ENCODE data around the gene BICRAL.

The BICRAL gene

DNA sequence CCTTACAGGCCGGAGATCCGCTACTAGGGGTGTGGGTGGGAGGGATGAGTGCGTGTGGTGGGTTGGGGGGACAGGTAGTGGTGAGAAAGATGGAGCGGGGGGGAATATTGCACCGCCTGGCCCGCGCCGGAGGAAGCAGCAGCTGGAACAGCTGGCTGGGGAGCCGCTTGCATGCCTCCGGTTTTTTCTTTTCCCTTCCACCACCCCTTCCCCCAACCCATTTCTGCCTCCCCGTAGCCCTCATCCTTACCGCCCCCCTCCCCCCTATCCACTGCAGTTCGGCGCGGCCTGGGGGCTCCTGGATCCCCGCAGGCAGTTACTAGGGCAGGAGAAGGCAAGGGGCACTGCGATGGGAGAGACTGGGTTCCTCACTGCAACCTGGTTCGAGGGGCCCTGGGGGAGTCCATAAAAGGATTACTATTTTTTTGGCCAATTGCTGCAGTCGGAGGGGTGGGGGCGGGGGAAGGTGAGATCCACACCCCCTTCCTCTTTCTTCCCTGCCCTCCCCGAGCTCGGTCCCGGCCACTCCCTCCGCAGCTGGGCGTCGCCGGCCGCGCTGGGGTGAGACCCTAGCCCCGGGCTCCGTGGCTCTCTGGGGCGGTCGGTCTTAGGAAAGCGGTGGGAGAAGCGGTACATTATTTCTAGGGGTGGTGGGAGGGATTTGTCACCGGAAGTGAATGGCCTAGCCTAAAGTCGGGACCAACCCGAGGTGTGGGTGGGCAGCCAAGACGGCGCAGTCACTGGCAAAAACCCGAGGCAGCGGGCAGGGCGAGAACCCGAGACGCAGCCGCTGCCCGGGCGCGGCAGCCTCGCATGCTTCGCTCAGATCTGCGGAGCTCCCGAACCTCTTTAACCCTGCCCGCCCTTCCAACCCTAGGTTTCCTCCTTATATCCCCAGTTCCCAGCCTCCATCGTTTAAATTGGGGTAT, 35.1 kb upstream of the BICRAL start:
- peak; percentile 78 for DNase-seq (ENCODE audit: low read depth, low spot score)
- Histone ChIP-seq H3K27ac (ENCODE audit: low read length) (peak overlapping the region; percentile 31), H3K4me3 (ENCODE audit: low read length) (peak overlapping the region; percentile 78; the same call in 1 of the 2 replicates), H3K9me3 (ENCODE audit: control insufficient read depth, insufficient read depth, low read length) (no peaks in the 10 kb centered on the region), H3K27me3 (ENCODE audit: control insufficient read depth, insufficient read depth, low read length) (no peaks in the 10 kb centered on the region), H3K4me1 (ENCODE audit: control insufficient read depth, insufficient read depth, low read length) (no peaks in the 10 kb centered on the region), H3K36me3 (ENCODE audit: control insufficient read depth, insufficient read depth, low read length) (no peaks in the 10 kb centered on the region)
- WGBS (ENCODE audit: insufficient coverage, insufficient read length), result no CpG with 5 or more reads among the region's 55 CpGs

DNA sequence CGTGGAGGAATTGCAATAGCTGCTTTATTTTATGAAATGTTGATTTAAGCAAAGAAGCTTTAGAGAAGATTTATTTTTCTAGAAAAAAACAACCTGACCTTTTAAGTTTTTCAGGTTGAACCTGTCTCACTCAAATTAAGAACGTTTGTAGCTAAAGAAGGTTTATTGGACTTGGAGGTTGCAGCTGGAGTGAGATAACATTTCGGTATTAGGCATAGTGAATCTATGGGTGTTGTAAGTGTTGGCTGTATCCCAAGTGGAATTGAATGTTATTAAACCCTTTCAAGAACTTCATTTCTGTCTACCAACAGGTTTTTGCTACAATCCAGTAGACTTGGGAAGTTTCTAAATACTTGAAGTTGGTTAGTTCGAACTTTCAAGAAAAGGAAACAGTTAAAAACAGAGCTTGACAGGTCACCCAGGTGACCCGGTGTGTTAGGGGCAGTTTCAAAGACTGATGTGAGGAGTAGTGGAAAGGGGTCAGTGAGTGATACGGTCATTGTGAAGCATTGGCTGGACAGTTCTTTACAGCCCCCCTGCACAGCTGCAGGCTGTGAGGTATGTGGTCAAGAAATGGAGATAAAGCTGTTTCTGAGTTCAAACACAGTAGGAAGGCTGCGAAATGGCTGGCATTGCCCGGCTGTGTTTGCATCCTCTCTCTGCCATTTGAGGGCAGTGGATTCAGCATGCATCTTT, 33.5 kb upstream of the BICRAL start:
- no peak for DNase-seq (ENCODE audit: low read depth, low spot score)
- Histone ChIP-seq H3K36me3 (ENCODE audit: control insufficient read depth, insufficient read depth, low read length) (no peaks in the 10 kb centered on the region), H3K27ac (ENCODE audit: low read length) (no peak overlapping the region), H3K9me3 (ENCODE audit: control insufficient read depth, insufficient read depth, low read length) (no peaks in the 10 kb centered on the region), H3K27me3 (ENCODE audit: control insufficient read depth, insufficient read depth, low read length) (no peaks in the 10 kb centered on the region), H3K4me3 (ENCODE audit: low read length) (no peak overlapping the region), H3K4me1 (ENCODE audit: control insufficient read depth, insufficient read depth, low read length) (no peaks in the 10 kb centered on the region)
- WGBS (ENCODE audit: insufficient coverage, insufficient read length), result no CpG with 5 or more reads among the region's 8 CpGs

DNA sequence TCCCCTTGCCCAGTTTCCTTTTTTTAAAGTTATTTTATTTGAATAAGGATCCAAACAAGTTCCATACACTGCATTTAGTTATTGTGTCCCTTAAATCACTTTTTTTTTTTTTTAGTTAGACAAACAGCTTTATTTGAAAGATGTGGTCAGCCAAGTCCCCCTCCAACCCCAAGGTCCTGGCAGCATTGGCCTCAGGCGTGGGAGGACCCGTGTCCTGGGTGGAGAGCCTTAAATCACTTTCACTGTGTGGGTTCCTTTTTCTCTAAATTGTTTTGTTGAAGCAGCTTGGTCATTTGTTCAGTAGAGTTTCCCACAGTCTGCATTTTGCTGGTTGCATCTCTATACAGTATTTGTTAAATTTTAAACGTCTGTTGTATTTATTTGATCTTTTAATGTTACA, 30.8 kb upstream of the BICRAL start:
- no peak overlapping the region for H3K4me3 ChIP-seq (ENCODE audit: low read length)
- no CpG with 5 or more reads among the region's 3 CpGs for WGBS (ENCODE audit: insufficient coverage, insufficient read length)
- DNase-seq (ENCODE audit: low read depth, low spot score), result no peak

DNA sequence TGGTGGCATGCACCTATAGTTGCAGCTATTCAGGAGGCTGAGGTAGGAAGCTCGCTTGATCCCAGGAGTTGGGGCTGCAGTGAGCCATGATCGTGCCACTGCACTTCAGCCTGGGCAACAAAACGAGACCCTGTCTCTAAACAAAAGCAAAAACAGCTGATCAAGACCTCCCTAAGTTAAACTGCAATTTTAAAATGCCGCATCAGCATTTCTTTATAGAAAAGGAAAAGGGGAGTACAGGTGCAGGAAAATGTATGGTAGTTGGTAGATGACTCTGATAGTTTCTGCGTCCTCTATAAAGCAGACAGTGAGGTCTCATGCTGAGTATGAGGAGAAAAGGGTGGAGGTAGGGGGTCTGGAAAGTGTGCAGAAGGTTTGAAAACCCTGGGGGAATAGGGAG, 27.1 kb upstream of the BICRAL start:
- Histone ChIP-seq H3K27me3 (ENCODE audit: control insufficient read depth, insufficient read depth, low read length) (no peaks in the 10 kb centered on the region), H3K36me3 (ENCODE audit: control insufficient read depth, insufficient read depth, low read length) (no peaks in the 10 kb centered on the region), H3K27ac (ENCODE audit: low read length) (no peak overlapping the region), H3K4me1 (ENCODE audit: control insufficient read depth, insufficient read depth, low read length) (peaks cover 1% of the 10 kb centered on the region; the same call in 1 of the 2 replicates), H3K9me3 (ENCODE audit: control insufficient read depth, insufficient read depth, low read length) (no peaks in the 10 kb centered on the region), H3K4me3 (ENCODE audit: low read length) (no peak overlapping the region)
- WGBS (ENCODE audit: insufficient coverage, insufficient read length), result no CpG with 5 or more reads among the region's 5 CpGs
- no peak for DNase-seq (ENCODE audit: low read depth, low spot score)

More for the DNA sequence above, 30.8 kb upstream of the BICRAL start:
- H3K27ac ChIP-seq (ENCODE audit: low read length), result no peak overlapping the region
- H3K9me3 ChIP-seq (ENCODE audit: control insufficient read depth, insufficient read depth, low read length), result no peaks in the 10 kb centered on the region
- no peaks in the 10 kb centered on the region for H3K4me1 ChIP-seq (ENCODE audit: control insufficient read depth, insufficient read depth, low read length)
- no peaks in the 10 kb centered on the region for H3K27me3 ChIP-seq (ENCODE audit: control insufficient read depth, insufficient read depth, low read length)
- no peaks in the 10 kb centered on the region for H3K36me3 ChIP-seq (ENCODE audit: control insufficient read depth, insufficient read depth, low read length)

DNA sequence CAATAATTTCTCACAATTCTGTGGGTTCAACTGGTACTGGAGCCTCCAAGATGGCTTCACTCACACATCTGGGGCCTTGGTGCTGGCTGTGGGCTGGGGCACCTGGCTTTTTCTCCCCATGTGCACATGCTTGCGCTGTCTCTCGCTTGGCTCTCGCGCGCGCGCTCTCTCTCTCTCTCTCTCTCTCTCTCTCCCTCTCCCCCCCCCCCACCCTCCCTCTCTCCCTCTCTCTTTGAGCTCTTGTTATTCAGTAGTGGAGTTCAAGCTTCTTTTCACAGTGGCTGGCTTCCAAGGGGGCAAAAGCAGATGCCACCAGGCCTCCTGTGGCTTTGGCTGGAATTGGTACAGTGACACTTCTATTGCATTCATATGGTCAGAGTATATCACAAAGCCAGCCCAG, 25.1 kb upstream of the BICRAL start:
- H3K36me3 ChIP-seq (ENCODE audit: control insufficient read depth, insufficient read depth, low read length), result no peaks in the 10 kb centered on the region
- H3K9me3 ChIP-seq (ENCODE audit: control insufficient read depth, insufficient read depth, low read length), result no peaks in the 10 kb centered on the region
- H3K4me3 ChIP-seq (ENCODE audit: low read length), result no peak overlapping the region
- no CpG with 5 or more reads among the region's 7 CpGs for WGBS (ENCODE audit: insufficient coverage, insufficient read length)
- H3K27ac ChIP-seq (ENCODE audit: low read length), result no peak overlapping the region
- peaks cover 1% of the 10 kb centered on the region; the same call in 1 of the 2 replicates for H3K4me1 ChIP-seq (ENCODE audit: control insufficient read depth, insufficient read depth, low read length)
- H3K27me3 ChIP-seq (ENCODE audit: control insufficient read depth, insufficient read depth, low read length), result no peaks in the 10 kb centered on the region
- DNase-seq (ENCODE audit: low read depth, low spot score), result no peak

DNA sequence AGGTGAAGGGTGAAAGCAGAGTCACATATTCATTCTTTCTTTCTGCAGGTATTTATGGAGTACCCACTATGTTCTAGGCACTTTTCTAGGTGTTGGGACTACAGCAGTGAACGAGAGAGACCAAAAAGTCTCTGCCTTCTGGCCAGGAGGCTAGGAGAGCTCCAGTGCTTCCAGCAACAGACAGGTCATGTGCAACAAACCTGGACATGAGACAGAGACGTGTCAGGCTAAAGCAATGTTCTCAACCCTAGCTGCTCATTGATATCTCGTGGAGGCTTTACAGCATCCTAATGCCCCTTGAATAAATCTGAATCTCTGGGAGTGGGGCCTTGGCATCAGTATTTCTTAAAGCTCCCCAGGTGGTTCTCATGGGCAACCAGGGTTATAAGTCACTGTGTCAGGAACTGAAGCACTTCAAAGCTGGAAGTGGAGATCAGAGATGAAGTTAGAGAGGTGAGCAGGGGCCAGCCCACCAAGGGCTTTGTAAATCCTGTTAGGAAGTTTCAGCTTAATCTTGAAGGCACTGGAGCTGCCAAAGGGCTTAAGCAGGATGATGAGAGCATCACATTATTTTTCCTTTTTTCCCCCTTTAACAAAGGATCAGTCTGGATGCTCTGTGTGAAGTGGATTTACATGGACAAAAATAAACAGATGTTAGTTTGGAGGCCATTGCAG, 23.0 kb upstream of the BICRAL start:
- Histone ChIP-seq H3K36me3 (ENCODE audit: control insufficient read depth, insufficient read depth, low read length) (no peaks in the 10 kb centered on the region), H3K4me1 (ENCODE audit: control insufficient read depth, insufficient read depth, low read length) (peaks cover 1% of the 10 kb centered on the region; the same call in 1 of the 2 replicates), H3K27ac (ENCODE audit: low read length) (no peak overlapping the region), H3K27me3 (ENCODE audit: control insufficient read depth, insufficient read depth, low read length) (no peaks in the 10 kb centered on the region), H3K9me3 (ENCODE audit: control insufficient read depth, insufficient read depth, low read length) (no peaks in the 10 kb centered on the region), H3K4me3 (ENCODE audit: low read length) (no peak overlapping the region)
- no peak for DNase-seq (ENCODE audit: low read depth, low spot score)
- no CpG with 5 or more reads among the region's 3 CpGs for WGBS (ENCODE audit: insufficient coverage, insufficient read length)

DNA sequence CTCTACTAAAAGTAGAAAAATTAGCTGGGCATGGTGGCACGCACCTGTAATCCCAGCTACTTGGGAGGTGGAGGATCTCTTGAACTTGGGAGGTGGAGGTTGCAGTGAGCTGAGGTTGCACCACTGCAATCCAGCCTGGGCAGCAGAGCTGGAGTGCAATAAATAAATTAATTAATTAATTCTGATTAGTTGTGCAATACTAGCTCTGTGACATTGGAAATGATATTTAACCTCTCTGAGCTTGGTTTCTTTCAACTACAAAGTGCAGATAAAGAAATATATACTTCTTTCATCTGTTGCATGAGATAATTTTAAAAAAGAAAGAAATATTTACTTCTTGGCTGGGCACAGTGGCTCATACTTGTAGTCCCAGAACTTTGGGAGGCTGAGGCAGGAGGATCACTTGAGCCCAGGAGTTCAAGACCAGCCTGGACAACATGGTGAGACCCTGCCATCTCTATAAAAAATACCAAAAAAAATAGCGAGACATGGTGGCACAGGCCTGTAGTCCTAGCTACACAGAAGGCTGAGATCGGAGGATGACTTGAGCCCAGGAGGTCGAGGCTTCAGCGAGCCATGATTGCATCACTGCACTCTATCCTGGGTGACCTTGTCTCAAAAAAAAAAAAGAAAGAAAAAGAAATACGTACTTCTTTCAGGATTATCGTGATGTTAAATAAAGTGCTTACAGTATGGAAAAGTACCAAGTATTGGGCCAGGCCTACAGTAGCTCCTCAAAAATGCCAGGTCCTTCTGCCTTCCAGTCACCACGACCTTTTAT, 20.4 kb upstream of the BICRAL start:
- WGBS (ENCODE audit: insufficient coverage, insufficient read length), result no CpG with 5 or more reads among the region's 8 CpGs
- DNase-seq (ENCODE audit: low read depth, low spot score), result no peak
- Histone ChIP-seq H3K27me3 (ENCODE audit: control insufficient read depth, insufficient read depth, low read length) (no peaks in the 10 kb centered on the region), H3K9me3 (ENCODE audit: control insufficient read depth, insufficient read depth, low read length) (no peaks in the 10 kb centered on the region), H3K4me3 (ENCODE audit: low read length) (no peak overlapping the region), H3K36me3 (ENCODE audit: control insufficient read depth, insufficient read depth, low read length) (no peaks in the 10 kb centered on the region), H3K27ac (ENCODE audit: low read length) (no peak overlapping the region), H3K4me1 (ENCODE audit: control insufficient read depth, insufficient read depth, low read length) (peaks cover 1% of the 10 kb centered on the region; the same call in 1 of the 2 replicates)

DNA sequence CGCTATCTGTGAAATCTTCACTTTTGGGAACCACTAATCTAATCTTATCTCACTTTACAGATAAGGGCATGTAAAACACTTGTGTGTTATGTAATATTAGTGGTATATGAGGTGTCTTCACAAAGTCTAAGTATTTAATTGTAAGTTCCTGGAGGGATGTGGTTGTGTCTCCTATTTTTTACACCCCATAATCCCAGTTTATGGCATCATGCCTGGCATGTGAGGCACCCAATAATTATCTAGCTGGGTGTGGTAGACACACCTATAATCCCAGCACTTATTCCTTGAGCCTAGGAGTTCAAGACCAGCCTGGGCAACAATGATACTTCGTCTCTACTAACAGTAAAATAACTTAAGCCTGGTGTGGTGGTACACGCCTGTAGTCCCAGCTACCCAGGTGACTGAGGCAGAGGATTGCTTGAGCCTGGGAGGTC, 19.4 kb upstream of the BICRAL start:
- H3K27ac ChIP-seq (ENCODE audit: low read length), result no peak overlapping the region
- no peaks in the 10 kb centered on the region for H3K4me1 ChIP-seq (ENCODE audit: control insufficient read depth, insufficient read depth, low read length)
- H3K9me3 ChIP-seq (ENCODE audit: control insufficient read depth, insufficient read depth, low read length), result no peaks in the 10 kb centered on the region
- no CpG with 5 or more reads among the region's 3 CpGs for WGBS (ENCODE audit: insufficient coverage, insufficient read length)
- no peak overlapping the region for H3K4me3 ChIP-seq (ENCODE audit: low read length)
- H3K36me3 ChIP-seq (ENCODE audit: control insufficient read depth, insufficient read depth, low read length), result no peaks in the 10 kb centered on the region
- no peak for DNase-seq (ENCODE audit: low read depth, low spot score)
- H3K27me3 ChIP-seq (ENCODE audit: control insufficient read depth, insufficient read depth, low read length), result no peaks in the 10 kb centered on the region

DNA sequence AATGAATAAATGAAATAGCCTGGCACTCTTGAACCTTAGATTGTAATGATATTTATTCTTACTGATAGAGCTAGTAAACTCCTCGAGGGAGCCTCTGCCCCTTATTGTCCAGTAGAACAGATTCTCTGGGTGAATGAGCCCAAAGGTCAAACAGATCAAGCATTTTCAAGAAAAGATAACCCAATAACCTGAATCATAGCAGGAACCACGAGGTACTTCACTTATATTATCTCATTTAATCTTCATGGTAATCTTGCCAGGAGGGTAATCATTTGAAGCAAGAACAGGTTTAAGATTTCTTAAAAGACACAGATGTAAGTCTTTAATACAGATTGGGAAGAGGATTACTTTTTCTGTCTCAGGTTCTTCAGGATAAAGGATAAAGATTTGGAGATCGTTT, 18.9 kb upstream of the BICRAL start:
- H3K4me3 ChIP-seq (ENCODE audit: low read length), result no peak overlapping the region
- H3K9me3 ChIP-seq (ENCODE audit: control insufficient read depth, insufficient read depth, low read length), result no peaks in the 10 kb centered on the region
- DNase-seq (ENCODE audit: low read depth, low spot score), result no peak
- H3K27ac ChIP-seq (ENCODE audit: low read length), result no peak overlapping the region
- no peaks in the 10 kb centered on the region for H3K27me3 ChIP-seq (ENCODE audit: control insufficient read depth, insufficient read depth, low read length)
- no CpG with 5 or more reads among the region's 3 CpGs for WGBS (ENCODE audit: insufficient coverage, insufficient read length)
- no peaks in the 10 kb centered on the region for H3K36me3 ChIP-seq (ENCODE audit: control insufficient read depth, insufficient read depth, low read length)
- H3K4me1 ChIP-seq (ENCODE audit: control insufficient read depth, insufficient read depth, low read length), result no peaks in the 10 kb centered on the region
